Right cardiac atrium (tissue), 5 donors: ENCODE measurements around the gene ATP6V0D1. TPM values are rescaled to one million over a fixed set of nuclear protein-coding genes. Genes with fewer than 3 reads are reported as not detected.
A peak's percentile ranks its signal among the peaks of the same experiment; 100 is the strongest.

Experiments used
- ATAC-seq, 2 donors: fragments of 200-7000 bp; cut with Tn5 transposase; one replicate each; pipeline versions ENCODE4 v1.8.0 to v1.9.1; 2020; ENCODE audit warnings: moderate library complexity in 2 of 2, mild to moderate bottlenecking in 1 of 2
- DNase-seq, 3 donors: peaks; one replicate each; pipeline ENCODE4 v3.0.0-alpha.2; 2020
- H3K27ac ChIP-seq: one replicate; pipeline ENCODE4 v1.5.1; 2013; ENCODE audit warnings: mild to moderate bottlenecking, low read length, control low read depth, moderate library complexity
- H3K27me3 ChIP-seq: one replicate; pipeline ENCODE4 v1.6.1; 2013; ENCODE audit not compliant: control insufficient read depth, insufficient read depth
- H3K4me1 ChIP-seq: one replicate; pipeline ENCODE4 v1.6.1; 2013; ENCODE audit warnings: low read length; ENCODE audit not compliant: control insufficient read depth, insufficient read depth
- H3K4me3 ChIP-seq: one replicate; pipeline ENCODE4 v1.5.1; 2013; ENCODE audit warnings: low read length, control low read depth
- H3K9me3 ChIP-seq: one replicate; pipeline ENCODE4 v1.6.1; 2013; ENCODE audit warnings: low read length; ENCODE audit not compliant: control insufficient read depth
- WGBS: extraction: QIAGEN DNeasy Blood & Tissue Kit; methylation state at CpG from one replicate; pipeline ENCODE4 v1.1.7; 2013; 5-methylcytosine and 5-hydroxymethylcytosine counted together
- intact Hi-C, 4 donors: fragments of 100-400 bp; cut with DNase I; formaldehyde crosslinking; loops; one replicate each; pipeline versions ENCODE4 v1.11.0 to v1.14.0; 2022 to 2023
- polyA plus RNA-seq: library from polyadenylated mRNA; stranded (reverse); fragments of 200-250 nt; gene quantifications from one replicate; pipeline ENCODE4 v1.2.3, GENCODE V29; 2013
- total RNA-seq, 4 donors: library from RNA; stranded (reverse); fragmentation: NEBNext Ultra II Directional; extraction: Animal tissue kit (Norgen Biotek cat#: 25700); gene quantifications; one replicate each; pipeline ENCODE4 v1.2.1, GENCODE V29; 2021
- donor health status: healthy with polysubstance abuse.
- donor health status: DM: no; HTN: yes; CAD: no.
- donor health status: DM: no; HTN: no; CAD: no.
- donor health status: DM: no; HTN: yes; CAD: no; lungs with severe emphysema.
- donor health status: DM: yes; HTN: yes; CAD: no.

The ATP6V0D1 gene
- total and polyA plus RNA-seq, 5 donors = 44.6 to 79.4 (median 64.8) TPM

DNA sequence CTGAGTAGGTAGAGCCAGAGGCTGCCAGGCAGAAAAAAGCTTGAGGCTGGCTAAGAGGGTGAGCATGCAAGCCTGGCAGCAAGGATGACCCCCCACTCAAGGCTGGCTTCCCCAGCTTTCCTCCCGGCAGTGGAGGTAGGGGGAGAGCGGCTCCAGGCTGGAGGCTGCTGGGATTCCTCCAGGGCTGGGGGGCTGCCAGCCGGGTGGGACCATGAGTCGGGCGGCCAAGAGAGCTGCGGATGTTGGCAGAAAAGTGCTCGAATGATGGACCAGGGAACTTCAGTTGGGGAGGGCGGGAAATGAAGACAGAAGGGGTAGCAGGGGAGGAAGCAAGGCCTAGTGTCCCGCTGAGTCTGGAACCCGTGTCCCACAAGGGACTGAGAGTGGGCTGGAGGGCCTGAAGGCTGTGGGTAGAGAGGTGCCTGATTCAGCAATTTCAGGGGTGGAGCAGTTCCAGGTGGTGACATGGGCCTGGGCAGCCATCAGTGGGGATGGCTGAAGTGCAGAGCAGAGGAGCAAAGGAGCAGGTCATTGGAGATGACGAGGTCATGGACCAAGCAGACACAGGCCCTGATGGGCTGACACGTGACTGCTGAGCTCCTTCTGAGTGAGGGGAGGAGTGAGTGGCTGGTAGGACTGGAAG is 29.8 kb downstream of the ATP6V0D1 start:
- peak in 2 of 3 donors; percentile 87 to 91 for DNase-seq

DNA sequence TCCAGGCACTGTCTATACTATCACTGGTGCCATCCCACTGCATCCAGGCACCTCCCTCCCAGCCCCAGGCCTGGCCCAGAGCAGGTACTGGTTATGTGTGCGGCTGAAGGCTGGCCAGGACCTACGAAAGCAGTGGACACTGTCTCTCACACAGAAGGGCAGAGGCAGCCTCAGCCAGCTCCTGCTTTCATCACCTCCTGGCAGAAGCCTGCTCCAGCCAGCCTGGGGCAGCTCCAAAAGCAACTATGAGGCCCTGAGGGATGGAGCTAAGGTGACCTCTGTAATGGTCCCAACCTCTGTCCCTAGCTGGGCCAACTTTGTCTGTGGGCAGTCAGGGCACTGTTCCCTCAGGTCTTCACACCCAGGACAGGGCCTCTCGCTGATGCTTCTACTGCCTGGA is 31.2 kb downstream of the ATP6V0D1 start:
- DNase-seq (peak; percentile 65 to 84 (median 82)), ATAC-seq (peak; percentile 34 to 42)
- Histone ChIP-seq H3K27me3 (no peaks in the 10 kb centered on the region), H3K9me3 (no peaks in the 10 kb centered on the region), H3K27ac (peak overlapping the region; percentile 57), H3K4me3 (no peak overlapping the region), H3K4me1 (peaks cover 46% of the 10 kb centered on the region)
- intact Hi-C loops = no loop called here
- 44% methylated on average over 3 of the region's 3 CpGs for WGBS

More for the DNA sequence above, 29.8 kb downstream of the ATP6V0D1 start:
- intact Hi-C loops = no loop called here
- Histone ChIP-seq H3K27ac (no peak overlapping the region), H3K4me3 (no peak overlapping the region), H3K4me1 (peaks cover 33% of the 10 kb centered on the region), H3K9me3 (no peaks in the 10 kb centered on the region), H3K27me3 (no peaks in the 10 kb centered on the region)
- peak; percentile 4 to 57 for ATAC-seq
- WGBS = 63% methylated on average over 12 of the region's 12 CpGs

DNA sequence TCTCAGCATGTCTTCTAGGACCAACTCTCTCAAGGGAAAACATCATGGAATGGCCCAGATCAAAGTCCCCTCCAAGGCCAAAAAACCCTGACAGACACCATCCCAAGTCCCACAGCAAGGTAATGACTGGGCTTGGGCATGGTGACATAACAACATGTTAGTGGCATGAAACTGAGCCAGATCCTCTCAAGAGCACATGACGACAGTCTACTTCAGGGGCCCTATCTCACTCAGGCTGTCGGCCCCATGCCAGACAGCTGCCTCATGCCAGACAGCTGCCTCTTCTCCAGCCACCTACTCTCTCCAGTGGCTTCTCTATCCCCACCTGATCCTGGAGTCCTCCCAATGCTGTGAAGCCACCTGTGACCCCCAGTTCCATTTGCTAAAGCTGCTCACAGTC is 31.6 kb downstream of the ATP6V0D1 start:
- Histone ChIP-seq H3K9me3 (no peaks in the 10 kb centered on the region), H3K27me3 (no peaks in the 10 kb centered on the region), H3K27ac (peak overlapping the region; percentile 57), H3K4me3 (no peak overlapping the region), H3K4me1 (peaks cover 46% of the 10 kb centered on the region)
- 37% methylated on average over 2 of the region's 2 CpGs for WGBS
- ATAC-seq (peak; percentile 42 to 59), DNase-seq (peak; percentile 70 to 90 (median 87))
- intact Hi-C loops = no loop called here

DNA sequence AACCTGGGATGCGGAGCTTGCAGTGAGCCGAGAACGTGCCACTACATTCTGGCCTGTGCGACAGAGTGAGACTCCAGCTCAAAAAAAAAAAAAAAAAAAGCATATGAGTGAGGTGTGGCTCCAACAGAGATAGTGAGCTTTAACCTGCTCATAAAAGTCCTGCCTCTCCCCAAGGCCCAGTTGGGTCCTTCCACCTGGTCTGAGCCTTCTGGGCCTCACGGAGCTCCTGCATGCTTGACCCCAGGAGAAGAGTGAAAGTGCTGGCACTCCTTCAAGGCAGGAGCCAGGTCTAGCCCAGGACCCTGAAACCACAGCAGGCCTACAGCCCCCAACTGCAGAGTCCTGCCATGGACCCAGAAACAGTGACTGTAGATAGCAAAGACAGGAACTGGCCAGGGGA is 32.4 kb downstream of the ATP6V0D1 start:
- H3K4me1 ChIP-seq = peaks cover 52% of the 10 kb centered on the region
- no peak overlapping the region for H3K27ac ChIP-seq
- H3K9me3 ChIP-seq = no peaks in the 10 kb centered on the region
- 98% methylated on average over 5 of the region's 5 CpGs for WGBS
- no peak overlapping the region for H3K4me3 ChIP-seq
- no peaks in the 10 kb centered on the region for H3K27me3 ChIP-seq
- ATAC-seq (no peak), DNase-seq (no peak)
- intact Hi-C loops = no loop called here

DNA sequence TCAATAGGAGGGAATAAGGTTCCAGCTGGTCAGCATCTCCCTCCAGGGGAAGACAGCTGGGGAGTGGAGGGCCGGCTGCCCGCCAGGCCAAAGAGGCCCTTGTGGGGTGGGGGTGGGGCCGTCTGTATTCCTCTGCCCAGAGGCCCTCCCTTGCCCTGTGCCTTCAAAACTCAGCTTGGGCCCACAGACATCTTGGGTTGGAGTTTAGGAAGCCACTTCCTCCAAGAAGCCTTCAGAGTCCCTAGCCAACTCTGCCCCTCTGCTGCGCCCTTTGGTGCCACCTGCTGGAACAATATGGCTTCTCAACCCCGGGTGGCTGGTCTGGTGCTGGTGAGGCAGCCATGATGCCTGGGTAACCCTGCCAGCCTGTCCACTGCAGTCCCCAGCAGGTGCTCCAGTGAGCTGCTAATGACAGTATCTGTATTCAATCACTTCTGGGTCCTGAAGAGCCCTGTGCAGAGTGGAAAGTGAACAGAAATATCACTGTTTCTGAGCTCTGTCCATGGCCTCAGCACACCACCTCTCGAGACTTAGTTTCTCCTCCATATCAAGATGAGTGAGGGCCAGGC is 33.4 kb downstream of the ATP6V0D1 start:
- DNase-seq (peak; percentile 62 to 89 (median 86)), ATAC-seq (peak; percentile 13 to 20)
- no peaks in the 10 kb centered on the region for H3K27me3 ChIP-seq
- H3K4me1 ChIP-seq = peaks cover 53% of the 10 kb centered on the region
- H3K9me3 ChIP-seq = no peaks in the 10 kb centered on the region
- H3K4me3 ChIP-seq = no peak overlapping the region
- intact Hi-C loops = no loop called here
- 56% methylated on average over 6 of the region's 6 CpGs for WGBS
- no peak overlapping the region for H3K27ac ChIP-seq

DNA sequence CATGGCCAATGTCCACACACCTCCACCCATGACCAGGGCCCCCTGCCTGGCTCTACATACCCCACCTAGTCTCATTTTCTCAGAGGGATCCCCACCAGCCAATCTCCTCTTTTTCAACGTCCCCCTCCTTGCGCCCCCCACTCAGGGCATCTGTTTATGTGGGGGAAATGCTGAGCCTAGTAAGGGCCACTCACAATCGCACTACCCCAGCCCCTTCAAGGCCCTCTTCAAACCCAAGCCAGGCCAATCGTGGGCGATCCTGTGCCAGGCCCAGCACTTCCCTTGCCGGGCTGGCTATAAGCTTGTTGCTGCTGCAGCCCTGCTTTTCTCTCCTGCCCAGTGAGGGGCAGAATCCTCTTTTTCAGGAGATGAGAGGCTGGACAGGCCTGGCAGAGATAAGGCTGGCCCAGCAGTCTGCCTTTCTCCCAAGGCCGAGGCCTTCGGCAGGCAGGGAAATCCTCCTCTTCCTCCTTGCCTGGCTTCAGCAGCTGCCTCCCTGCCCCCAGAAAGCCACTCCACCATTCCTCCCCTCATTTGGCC is 33.9 kb downstream of the ATP6V0D1 start:
- 59% methylated on average over 8 of the region's 8 CpGs for WGBS
- no peak for ATAC-seq
- no peaks in the 10 kb centered on the region for H3K27me3 ChIP-seq
- no peaks in the 10 kb centered on the region for H3K9me3 ChIP-seq
- intact Hi-C loops = no loop called here
- H3K4me3 ChIP-seq = no peak overlapping the region
- no peak for DNase-seq
- peaks cover 54% of the 10 kb centered on the region for H3K4me1 ChIP-seq
- H3K27ac ChIP-seq = no peak overlapping the region

DNA sequence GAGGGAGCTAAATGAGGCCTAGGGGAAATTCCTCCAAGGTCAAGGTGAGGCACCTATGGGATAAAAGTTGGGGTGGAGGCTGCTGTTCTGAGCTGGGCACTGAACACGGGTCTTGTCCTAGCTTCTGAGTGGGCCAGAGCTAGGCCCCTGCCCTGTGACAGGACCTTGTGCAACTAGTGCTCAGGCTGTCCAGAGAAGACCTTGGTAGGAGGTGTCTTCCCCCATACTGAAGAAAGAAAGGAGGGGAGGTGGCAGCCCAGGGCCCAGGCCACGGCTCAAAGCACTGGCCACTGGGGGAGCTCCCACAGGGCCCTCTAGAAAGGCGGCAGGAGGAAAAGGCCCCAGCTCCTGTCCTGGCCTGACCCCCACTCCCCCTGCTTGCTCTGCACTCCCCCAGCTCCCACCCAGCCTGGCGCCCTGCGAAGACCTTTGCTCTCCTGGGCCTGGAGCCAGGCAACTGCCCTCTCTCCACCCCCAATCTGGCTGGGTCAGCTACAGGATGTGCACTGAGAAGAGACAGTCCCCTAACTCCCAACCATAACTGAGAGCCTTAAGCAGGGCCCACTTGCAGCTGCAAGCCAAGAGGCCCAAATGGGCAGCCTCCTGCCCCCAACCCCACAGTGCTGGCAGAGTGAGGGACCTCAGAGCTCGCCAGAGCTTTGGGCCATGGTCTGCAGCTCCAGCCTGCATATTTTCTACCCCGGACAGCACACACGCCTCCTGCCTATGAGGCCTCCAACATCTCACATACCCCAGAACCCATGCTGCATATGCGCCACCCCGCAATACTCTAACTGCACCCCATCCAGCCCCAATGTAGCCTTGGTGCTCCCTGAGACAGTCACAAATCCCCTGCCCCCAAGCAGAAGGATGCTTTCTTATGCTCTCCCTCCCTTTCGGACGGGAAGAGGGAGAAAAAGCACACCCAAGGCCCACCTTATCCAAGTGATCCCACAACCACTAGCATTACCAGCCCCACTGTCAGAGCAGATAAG is 34.7 kb downstream of the ATP6V0D1 start:
- Histone ChIP-seq H3K27me3 (no peaks in the 10 kb centered on the region), H3K4me1 (peaks cover 51% of the 10 kb centered on the region), H3K27ac (no peak overlapping the region), H3K9me3 (no peaks in the 10 kb centered on the region), H3K4me3 (no peak overlapping the region)
- intact Hi-C loops = no loop called here
- DNase-seq = peak; percentile 66 to 90 (median 87)
- 58% methylated on average over 12 of the region's 12 CpGs for WGBS
- peak; percentile 21 to 46 for ATAC-seq

DNA sequence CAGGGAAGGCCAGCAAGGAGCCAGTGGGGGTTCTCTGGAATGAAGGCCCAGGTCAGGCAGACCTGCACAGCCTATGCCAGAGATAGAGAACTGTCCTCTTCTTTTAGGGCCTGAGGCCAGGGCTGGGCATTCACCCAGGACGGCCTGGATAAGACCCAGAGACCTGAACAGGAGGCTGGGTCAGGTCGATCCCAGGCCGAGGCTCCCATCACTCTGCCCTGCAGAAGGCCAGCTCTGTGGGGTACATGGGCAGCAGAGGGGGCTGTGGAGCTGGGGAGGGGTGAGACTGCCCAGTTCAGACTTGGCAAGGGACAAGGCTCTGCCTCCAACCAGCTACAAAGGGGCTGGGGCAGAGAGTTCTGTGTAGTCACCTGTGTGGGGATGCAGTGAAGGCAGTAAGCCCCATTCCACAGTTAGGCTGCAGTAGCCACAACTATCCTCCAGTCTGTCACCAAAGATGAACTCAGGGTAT is 35.5 kb downstream of the ATP6V0D1 start:
- WGBS = 50% methylated on average over 3 of the region's 3 CpGs
- no peak overlapping the region for H3K27ac ChIP-seq
- intact Hi-C loops = no loop called here
- H3K9me3 ChIP-seq = no peaks in the 10 kb centered on the region
- H3K4me3 ChIP-seq = no peak overlapping the region
- peaks cover 51% of the 10 kb centered on the region for H3K4me1 ChIP-seq
- no peak for ATAC-seq
- peak in 2 of 3 donors; percentile 69 to 71 for DNase-seq
- no peaks in the 10 kb centered on the region for H3K27me3 ChIP-seq

DNA sequence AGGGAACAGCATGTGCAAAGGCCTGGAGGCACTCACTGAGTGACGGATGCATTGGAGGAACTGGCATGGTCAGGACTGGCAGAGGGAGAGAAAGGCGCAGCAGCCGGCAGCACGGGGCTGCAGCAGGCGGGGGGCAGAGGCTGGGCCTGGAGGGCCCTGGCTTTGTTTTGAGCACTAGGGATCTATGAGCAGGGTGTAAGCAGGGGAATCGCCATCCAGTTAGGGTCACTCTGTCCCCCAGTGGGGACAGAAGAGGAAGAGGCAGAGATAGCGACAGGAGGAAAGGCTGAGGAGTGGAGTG is 35.9 kb downstream of the ATP6V0D1 start:
- intact Hi-C loops = no loop called here
- no peak for DNase-seq
- Histone ChIP-seq H3K27ac (no peak overlapping the region), H3K4me3 (no peak overlapping the region), H3K4me1 (peaks cover 47% of the 10 kb centered on the region), H3K27me3 (no peaks in the 10 kb centered on the region), H3K9me3 (no peaks in the 10 kb centered on the region)
- no peak for ATAC-seq
- 89% methylated on average over 7 of the region's 7 CpGs for WGBS

DNA sequence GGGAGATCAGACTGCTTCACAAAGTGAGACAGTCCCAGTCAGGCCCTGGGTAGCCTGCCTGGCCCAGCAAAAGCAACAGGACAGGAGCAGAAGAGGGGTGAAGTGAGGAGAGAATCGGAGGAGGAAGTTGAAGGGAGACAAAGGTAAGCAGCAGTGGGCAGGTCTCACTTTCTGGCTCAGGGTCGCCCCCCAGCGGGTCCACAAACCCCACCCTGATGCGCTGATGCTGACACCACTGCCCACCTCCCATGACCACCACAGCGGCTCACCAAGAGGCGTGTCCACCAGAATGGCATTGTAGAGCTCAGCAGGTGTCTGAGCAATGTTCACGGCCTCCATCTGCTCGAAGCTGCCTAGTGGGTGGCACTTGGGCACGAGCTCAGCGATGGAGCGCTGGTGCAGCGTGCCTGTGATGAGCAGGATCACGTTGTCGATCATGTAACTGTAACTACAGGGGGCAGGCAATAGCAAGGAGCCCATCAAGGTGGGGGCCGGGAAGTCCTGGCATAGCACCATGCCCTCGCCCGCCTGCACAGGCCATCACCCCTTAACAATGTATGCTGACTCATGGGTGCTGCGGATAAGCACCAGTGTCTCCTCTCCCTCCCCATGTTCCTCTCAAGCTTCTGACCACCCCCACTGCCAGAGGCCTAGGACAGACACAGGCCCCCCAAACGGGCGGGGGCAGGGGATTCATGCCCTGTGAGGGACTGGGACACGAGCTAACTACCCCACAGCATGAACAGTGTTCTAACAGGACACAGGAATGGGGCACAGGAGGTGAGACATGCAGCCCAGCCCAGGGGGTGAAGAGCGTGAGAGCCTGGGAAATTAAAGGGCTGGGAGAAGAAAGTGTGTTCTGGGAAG is 36.5 kb downstream of the ATP6V0D1 start:
- DNase-seq (no peak), ATAC-seq (no peak)
- intact Hi-C loops = no loop called here
- no peaks in the 10 kb centered on the region for H3K27me3 ChIP-seq
- WGBS = 86% methylated on average over 22 of the region's 22 CpGs
- H3K27ac ChIP-seq = no peak overlapping the region
- no peaks in the 10 kb centered on the region for H3K9me3 ChIP-seq
- H3K4me1 ChIP-seq = peaks cover 41% of the 10 kb centered on the region
- no peak overlapping the region for H3K4me3 ChIP-seq
